GM23338 (cell line): ENCODE results near the gene MAPK8IP3. TPM values are rescaled to one million over a fixed set of nuclear protein-coding genes. Genes with fewer than 3 reads are reported as not detected.
A peak's percentile ranks its signal among the peaks of the same experiment; 100 is the strongest.

ENCODE experiments used
- ATAC-seq: fragments of 200-7000 bp; cut with Tn5 transposase; 3 replicates; pipeline ENCODE4 v1.9.1; 2020
- DNase-seq: peaks from one replicate; pipeline ENCODE4 v3.0.0-alpha.2; 2015; ENCODE audit warnings: low spot score
- H2AFZ ChIP-seq: fragments of 200-600 bp; sonication (generic); 2 replicates; pipeline ENCODE4 v1.8.0; 2016; ENCODE audit warnings: antibody characterized with exemption, mild to moderate bottlenecking, moderate library complexity
- H3F3A ChIP-seq: fragments of 200-600 bp; sonication (generic); replicated peaks from 2 replicates; pipeline ENCODE4 v1.8.0; 2017; ENCODE audit warnings: antibody characterized with exemption, mixed run types, low read depth
- H3K27ac ChIP-seq: fragments of 200-600 bp; sonication (generic); 2 replicates; pipeline ENCODE4 v1.6.1; 2016; ENCODE audit warnings: low read depth
- H3K27me3 ChIP-seq: fragments of 200-600 bp; sonication (generic); 2 replicates; pipeline ENCODE4 v1.8.0; 2016; ENCODE audit warnings: mild to moderate bottlenecking, mixed run types, moderate library complexity; ENCODE audit not compliant: insufficient read depth
- H3K36me3 ChIP-seq: fragments of 200-600 bp; sonication (generic); 2 replicates; pipeline ENCODE4 v1.8.0; 2016; ENCODE audit warnings: mild to moderate bottlenecking; ENCODE audit not compliant: insufficient read depth
- H3K4me1 ChIP-seq: fragments of 200-600 bp; sonication (generic); 2 replicates; pipeline ENCODE4 v1.8.0; 2016; ENCODE audit warnings: mild to moderate bottlenecking, moderate library complexity; ENCODE audit not compliant: insufficient read depth
- H3K4me2 ChIP-seq: fragments of 200-600 bp; sonication (generic); 2 replicates; pipeline ENCODE4 v1.7.1; 2017; ENCODE audit warnings: mixed run types
- H3K4me3 ChIP-seq: fragments of 200-600 bp; sonication (generic); 2 replicates; pipeline ENCODE4 v1.6.1; 2016; ENCODE audit warnings: mixed run types
- H3K79me2 ChIP-seq: fragments of 200-600 bp; sonication (generic); replicated peaks from 2 replicates; pipeline ENCODE4 v1.8.0; 2017; ENCODE audit warnings: mild to moderate bottlenecking; ENCODE audit not compliant: insufficient read depth
- H3K9me2 ChIP-seq: fragments of 200-600 bp; sonication (generic); 2 replicates; pipeline ENCODE4 v1.8.0; 2017; ENCODE audit not compliant: insufficient read depth
- H4K20me1 ChIP-seq: fragments of 200-600 bp; sonication (generic); replicated peaks from 2 replicates; pipeline ENCODE4 v1.8.0; 2017; ENCODE audit warnings: mild to moderate bottlenecking; ENCODE audit not compliant: insufficient read depth
- H3K27ac Mint-ChIP-seq: 2 replicates; pipeline ENCODE4 v1.8.0; 2020; ENCODE audit warnings: inconsistent platforms, mild to moderate bottlenecking, moderate library complexity, mixed read lengths
- H3K27me3 Mint-ChIP-seq: 3 replicates; pipeline ENCODE4 v1.8.0; 2022; ENCODE audit warnings: low read depth, mild to moderate bottlenecking, moderate library complexity, mixed read lengths, inconsistent platforms; ENCODE audit not compliant: insufficient read depth, poor library complexity
- H3K36me3 Mint-ChIP-seq: 3 replicates; pipeline ENCODE4 v1.8.0; 2021; ENCODE audit warnings: low read depth, mild to moderate bottlenecking, inconsistent platforms, moderate library complexity, mixed read lengths
- H3K4me1 Mint-ChIP-seq: 3 replicates; pipeline ENCODE4 v1.8.0; 2020; ENCODE audit warnings: mild to moderate bottlenecking, inconsistent platforms, mixed read lengths
- H3K4me3 Mint-ChIP-seq: 3 replicates; pipeline ENCODE4 v1.8.0; 2021; ENCODE audit warnings: moderate library complexity, mild to moderate bottlenecking, inconsistent platforms, mixed read lengths
- H3K9me3 Mint-ChIP-seq: 3 replicates; pipeline ENCODE4 v1.8.0; 2020; ENCODE audit warnings: moderate library complexity, mild to moderate bottlenecking, inconsistent platforms, mixed read lengths
- CREB1 ChIP-seq: fragments of 250-450 bp; sonication (Bioruptor Pico); IDR thresholded peaks from 2 replicates; pipeline ENCODE4 v1.5.0; 2020; ENCODE audit warnings: low read depth, mild to moderate bottlenecking, moderate library complexity
- EZH2 ChIP-seq: fragments of 200-600 bp; sonication (generic); IDR thresholded peaks from one replicate; pipeline ENCODE4 v1.8.0; 2017; ENCODE audit warnings: antibody characterized with exemption, mild to moderate bottlenecking, low read depth; ENCODE audit not compliant: unreplicated experiment
- JUNB ChIP-seq: IDR thresholded peaks from one replicate; pipeline ENCODE4 v1.6.1; 2016; ENCODE audit warnings: antibody characterized with exemption; ENCODE audit not compliant: unreplicated experiment
- polyA plus RNA-seq: library from polyadenylated mRNA; unstranded; fragments of >200 nt; fragmentation: Nextera tagmentation; extraction: Ambion mirVana; gene quantifications from 2 replicates; pipeline ENCODE4 v1.2.1, GENCODE V29; 2016
- total RNA-seq: library from RNA; depleted of rRNA; stranded (reverse); fragments of >200 nt; shearing (Covaris generic); gene quantifications from 2 replicates; pipeline ENCODE4 v1.2.3, GENCODE V29; 2014
- TF ChIP-seq, protein P1 (sequence below): fragments of 250-450 bp; sonication (Bioruptor Pico); IDR thresholded peaks from 2 replicates; pipeline ENCODE4 v1.5.0; 2020; ENCODE audit warnings: mild to moderate bottlenecking, moderate library complexity
- TF ChIP-seq, protein P2 (sequence below), 2 experiments: fragments of 200-600 bp in 1 of 2; sonication (generic) in 1 of 2; conservative IDR thresholded peaks; 2 replicates each; pipeline versions ENCODE4 v1.5.1 to v1.6.1; 2016 to 2017; ENCODE audit warnings: antibody characterized with exemption in 2 of 2, low read depth in 2 of 2, mild to moderate bottlenecking in 2 of 2, moderate library complexity in 1 of 2
- TF ChIP-seq, protein P3 (sequence below): IDR thresholded peaks from one replicate; pipeline ENCODE4 v1.6.1; 2018; ENCODE audit warnings: antibody characterized with exemption; ENCODE audit not compliant: unreplicated experiment
- TF ChIP-seq, protein P4 (sequence below): IDR thresholded peaks from 2 replicates; pipeline ENCODE4 v1.6.1; 2016; ENCODE audit warnings: antibody characterized with exemption

The MAPK8IP3 gene
- total and polyA plus RNA-seq, 2 experiments from 2014 or later, result 11.3 to 58.4 TPM

DNA sequence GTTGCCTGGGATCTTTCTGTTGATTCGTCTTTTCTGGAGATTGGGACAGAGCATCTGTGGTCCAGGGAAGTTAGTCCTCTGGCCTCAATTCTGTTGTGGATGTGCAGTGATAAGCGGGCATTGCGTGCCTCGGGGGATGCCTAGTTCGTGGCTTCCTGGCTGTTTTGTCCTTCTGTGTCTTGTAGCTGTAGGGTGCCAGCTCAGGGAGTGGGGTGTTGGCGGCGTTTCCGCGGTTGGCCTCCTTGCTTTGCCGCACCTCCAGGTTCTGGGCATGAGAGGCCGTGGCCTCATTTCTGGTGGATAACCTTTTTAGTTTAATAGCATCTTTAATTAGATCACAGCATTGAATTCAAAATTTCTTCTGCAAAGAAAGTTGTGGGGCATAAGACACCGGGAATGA lies 29.3 kb upstream of the MAPK8IP3 start (continued):
- TF ChIP-seq, protein P1, sequence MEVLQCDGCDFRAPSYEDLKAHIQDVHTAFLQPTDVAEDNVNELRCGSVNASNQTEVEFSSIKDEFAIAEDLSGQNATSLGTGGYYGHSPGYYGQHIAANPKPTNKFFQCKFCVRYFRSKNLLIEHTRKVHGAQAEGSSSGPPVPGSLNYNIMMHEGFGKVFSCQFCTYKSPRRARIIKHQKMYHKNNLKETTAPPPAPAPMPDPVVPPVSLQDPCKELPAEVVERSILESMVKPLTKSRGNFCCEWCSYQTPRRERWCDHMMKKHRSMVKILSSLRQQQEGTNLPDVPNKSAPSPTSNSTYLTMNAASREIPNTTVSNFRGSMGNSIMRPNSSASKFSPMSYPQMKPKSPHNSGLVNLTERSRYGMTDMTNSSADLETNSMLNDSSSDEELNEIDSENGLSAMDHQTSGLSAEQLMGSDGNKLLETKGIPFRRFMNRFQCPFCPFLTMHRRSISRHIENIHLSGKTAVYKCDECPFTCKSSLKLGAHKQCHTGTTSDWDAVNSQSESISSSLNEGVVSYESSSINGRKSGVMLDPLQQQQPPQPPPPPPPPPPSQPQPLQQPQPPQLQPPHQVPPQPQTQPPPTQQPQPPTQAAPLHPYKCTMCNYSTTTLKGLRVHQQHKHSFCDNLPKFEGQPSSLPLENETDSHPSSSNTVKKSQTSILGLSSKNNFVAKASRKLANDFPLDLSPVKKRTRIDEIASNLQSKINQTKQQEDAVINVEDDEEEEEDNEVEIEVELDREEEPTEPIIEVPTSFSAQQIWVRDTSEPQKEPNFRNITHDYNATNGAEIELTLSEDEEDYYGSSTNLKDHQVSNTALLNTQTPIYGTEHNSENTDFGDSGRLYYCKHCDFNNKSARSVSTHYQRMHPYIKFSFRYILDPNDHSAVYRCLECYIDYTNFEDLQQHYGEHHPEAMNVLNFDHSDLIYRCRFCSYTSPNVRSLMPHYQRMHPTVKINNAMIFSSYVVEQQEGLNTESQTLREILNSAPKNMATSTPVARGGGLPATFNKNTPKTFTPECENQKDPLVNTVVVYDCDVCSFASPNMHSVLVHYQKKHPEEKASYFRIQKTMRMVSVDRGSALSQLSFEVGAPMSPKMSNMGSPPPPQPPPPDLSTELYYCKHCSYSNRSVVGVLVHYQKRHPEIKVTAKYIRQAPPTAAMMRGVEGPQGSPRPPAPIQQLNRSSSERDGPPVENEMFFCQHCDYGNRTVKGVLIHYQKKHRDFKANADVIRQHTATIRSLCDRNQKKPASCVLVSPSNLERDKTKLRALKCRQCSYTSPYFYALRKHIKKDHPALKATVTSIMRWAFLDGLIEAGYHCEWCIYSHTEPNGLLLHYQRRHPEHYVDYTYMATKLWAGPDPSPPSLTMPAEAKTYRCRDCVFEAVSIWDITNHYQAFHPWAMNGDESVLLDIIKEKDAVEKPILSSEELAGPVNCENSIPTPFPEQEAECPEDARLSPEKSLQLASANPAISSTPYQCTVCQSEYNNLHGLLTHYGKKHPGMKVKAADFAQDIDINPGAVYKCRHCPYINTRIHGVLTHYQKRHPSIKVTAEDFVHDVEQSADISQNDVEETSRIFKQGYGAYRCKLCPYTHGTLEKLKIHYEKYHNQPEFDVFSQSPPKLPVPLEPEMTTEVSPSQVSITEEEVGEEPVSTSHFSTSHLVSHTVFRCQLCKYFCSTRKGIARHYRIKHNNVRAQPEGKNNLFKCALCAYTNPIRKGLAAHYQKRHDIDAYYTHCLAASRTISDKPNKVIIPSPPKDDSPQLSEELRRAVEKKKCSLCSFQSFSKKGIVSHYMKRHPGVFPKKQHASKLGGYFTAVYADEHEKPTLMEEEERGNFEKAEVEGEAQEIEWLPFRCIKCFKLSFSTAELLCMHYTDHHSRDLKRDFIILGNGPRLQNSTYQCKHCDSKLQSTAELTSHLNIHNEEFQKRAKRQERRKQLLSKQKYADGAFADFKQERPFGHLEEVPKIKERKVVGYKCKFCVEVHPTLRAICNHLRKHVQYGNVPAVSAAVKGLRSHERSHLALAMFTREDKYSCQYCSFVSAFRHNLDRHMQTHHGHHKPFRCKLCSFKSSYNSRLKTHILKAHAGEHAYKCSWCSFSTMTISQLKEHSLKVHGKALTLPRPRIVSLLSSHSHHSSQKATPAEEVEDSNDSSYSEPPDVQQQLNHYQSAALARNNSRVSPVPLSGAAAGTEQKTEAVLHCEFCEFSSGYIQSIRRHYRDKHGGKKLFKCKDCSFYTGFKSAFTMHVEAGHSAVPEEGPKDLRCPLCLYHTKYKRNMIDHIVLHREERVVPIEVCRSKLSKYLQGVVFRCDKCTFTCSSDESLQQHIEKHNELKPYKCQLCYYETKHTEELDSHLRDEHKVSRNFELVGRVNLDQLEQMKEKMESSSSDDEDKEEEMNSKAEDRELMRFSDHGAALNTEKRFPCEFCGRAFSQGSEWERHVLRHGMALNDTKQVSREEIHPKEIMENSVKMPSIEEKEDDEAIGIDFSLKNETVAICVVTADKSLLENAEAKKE, result no peak
- TF ChIP-seq, protein P2, sequence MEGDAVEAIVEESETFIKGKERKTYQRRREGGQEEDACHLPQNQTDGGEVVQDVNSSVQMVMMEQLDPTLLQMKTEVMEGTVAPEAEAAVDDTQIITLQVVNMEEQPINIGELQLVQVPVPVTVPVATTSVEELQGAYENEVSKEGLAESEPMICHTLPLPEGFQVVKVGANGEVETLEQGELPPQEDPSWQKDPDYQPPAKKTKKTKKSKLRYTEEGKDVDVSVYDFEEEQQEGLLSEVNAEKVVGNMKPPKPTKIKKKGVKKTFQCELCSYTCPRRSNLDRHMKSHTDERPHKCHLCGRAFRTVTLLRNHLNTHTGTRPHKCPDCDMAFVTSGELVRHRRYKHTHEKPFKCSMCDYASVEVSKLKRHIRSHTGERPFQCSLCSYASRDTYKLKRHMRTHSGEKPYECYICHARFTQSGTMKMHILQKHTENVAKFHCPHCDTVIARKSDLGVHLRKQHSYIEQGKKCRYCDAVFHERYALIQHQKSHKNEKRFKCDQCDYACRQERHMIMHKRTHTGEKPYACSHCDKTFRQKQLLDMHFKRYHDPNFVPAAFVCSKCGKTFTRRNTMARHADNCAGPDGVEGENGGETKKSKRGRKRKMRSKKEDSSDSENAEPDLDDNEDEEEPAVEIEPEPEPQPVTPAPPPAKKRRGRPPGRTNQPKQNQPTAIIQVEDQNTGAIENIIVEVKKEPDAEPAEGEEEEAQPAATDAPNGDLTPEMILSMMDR (conservative IDR thresholded peaks at IDR 0.05; ENCODE audit: low read depth in 2 of 2), result no peak

DNA sequence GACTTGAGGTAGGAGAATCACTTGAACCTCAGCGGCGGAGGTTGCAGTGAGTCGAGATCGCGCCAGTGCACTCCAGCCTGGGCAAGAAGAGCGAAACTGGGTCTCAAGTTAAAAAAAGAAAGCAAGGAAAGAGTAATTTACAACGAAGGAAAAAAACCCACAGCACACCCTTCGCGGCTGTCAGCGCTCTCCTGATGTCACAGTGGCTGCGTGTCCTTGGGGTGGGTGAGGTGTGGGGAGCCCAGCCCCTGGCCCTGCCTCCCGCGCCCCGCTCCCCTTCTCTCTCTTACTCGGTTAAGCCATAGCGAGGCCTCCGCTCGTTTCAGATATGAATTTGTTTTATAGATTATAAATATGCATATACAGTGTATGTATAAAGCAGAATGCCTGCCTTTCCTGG lies 28.7 kb upstream of the MAPK8IP3 start:
- no peaks in the 10 kb centered on the region for H3K27me3 ChIP-seq
- peaks cover 41% of the 10 kb centered on the region for H4K20me1 ChIP-seq
- H2AFZ ChIP-seq, result no peak overlapping the region
- peaks cover 51% of the 10 kb centered on the region for H3K36me3 Mint-ChIP-seq
- peak; percentile 3; the same call in 1 of the 3 replicates for ATAC-seq
- peak; percentile 19 for DNase-seq
- no peaks in the 10 kb centered on the region; the same call in 1 of the 2 replicates for H3K36me3 ChIP-seq
- no peaks in the 10 kb centered on the region for H3K9me3 Mint-ChIP-seq
- peak overlapping the region; percentile 88 for H3K4me2 ChIP-seq
- peaks cover 31% of the 10 kb centered on the region for H3K4me1 ChIP-seq
- peaks cover 25% of the 10 kb centered on the region for H3K27me3 Mint-ChIP-seq
- peaks cover 36% of the 10 kb centered on the region for H3K4me1 Mint-ChIP-seq
- H3K4me3 Mint-ChIP-seq, result peak overlapping the region; percentile 65
- H3F3A ChIP-seq, result peaks cover 9% of the 10 kb centered on the region; the same call in 1 of the 2 replicates
- peak overlapping the region; percentile 91 for H3K4me3 ChIP-seq
- H3K79me2 ChIP-seq, result peaks cover 40% of the 10 kb centered on the region
- H3K27ac ChIP-seq, result peak overlapping the region; percentile 45; the same call in 1 of the 2 replicates
- H3K9me2 ChIP-seq, result no peaks in the 10 kb centered on the region
- H3K27ac Mint-ChIP-seq, result peak overlapping the region; percentile 45
- TF ChIP-seq EZH2 (no peak), CREB1 (CRISPR knock-in tag) (no peak), JUNB (no peak)
- TF ChIP-seq, protein P3, sequence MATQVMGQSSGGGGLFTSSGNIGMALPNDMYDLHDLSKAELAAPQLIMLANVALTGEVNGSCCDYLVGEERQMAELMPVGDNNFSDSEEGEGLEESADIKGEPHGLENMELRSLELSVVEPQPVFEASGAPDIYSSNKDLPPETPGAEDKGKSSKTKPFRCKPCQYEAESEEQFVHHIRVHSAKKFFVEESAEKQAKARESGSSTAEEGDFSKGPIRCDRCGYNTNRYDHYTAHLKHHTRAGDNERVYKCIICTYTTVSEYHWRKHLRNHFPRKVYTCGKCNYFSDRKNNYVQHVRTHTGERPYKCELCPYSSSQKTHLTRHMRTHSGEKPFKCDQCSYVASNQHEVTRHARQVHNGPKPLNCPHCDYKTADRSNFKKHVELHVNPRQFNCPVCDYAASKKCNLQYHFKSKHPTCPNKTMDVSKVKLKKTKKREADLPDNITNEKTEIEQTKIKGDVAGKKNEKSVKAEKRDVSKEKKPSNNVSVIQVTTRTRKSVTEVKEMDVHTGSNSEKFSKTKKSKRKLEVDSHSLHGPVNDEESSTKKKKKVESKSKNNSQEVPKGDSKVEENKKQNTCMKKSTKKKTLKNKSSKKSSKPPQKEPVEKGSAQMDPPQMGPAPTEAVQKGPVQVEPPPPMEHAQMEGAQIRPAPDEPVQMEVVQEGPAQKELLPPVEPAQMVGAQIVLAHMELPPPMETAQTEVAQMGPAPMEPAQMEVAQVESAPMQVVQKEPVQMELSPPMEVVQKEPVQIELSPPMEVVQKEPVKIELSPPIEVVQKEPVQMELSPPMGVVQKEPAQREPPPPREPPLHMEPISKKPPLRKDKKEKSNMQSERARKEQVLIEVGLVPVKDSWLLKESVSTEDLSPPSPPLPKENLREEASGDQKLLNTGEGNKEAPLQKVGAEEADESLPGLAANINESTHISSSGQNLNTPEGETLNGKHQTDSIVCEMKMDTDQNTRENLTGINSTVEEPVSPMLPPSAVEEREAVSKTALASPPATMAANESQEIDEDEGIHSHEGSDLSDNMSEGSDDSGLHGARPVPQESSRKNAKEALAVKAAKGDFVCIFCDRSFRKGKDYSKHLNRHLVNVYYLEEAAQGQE, result no peak
- TF ChIP-seq, protein P4, sequence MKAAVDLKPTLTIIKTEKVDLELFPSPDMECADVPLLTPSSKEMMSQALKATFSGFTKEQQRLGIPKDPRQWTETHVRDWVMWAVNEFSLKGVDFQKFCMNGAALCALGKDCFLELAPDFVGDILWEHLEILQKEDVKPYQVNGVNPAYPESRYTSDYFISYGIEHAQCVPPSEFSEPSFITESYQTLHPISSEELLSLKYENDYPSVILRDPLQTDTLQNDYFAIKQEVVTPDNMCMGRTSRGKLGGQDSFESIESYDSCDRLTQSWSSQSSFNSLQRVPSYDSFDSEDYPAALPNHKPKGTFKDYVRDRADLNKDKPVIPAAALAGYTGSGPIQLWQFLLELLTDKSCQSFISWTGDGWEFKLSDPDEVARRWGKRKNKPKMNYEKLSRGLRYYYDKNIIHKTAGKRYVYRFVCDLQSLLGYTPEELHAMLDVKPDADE, result no peak
